ENCODE data around the gene PAXX. TPM values are rescaled to one million over a fixed set of nuclear protein-coding genes. Genes with fewer than 3 reads are reported as not detected.
A peak's percentile ranks its signal among the peaks of the same experiment; 100 is the strongest.

Gene PAXX
- total RNA-seq, 1 donor from 2014 or later, result 50.7 TPM

DNA sequence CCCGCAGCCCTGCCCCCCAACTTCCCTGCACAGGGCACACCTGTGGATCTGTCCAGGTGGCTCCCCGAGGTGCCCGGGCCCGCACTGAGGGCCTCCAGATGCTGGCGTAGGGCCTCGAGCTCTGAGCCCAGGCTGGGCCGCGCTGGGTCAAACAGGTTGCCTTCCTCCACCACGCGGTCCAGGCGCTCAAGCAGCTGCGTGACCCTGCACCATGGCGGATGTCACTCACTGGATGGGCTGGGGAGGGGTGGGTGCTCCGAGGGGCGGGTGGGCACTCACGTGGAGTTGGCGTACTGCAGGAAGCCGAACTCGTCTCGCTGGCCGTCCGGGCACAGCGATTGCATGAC lies 30.4 kb downstream of the PAXX start:
- peaks cover 4% of the 10 kb centered on the region for H3K9me3 Mint-ChIP-seq (ENCODE audit: unreplicated experiment)

DNA sequence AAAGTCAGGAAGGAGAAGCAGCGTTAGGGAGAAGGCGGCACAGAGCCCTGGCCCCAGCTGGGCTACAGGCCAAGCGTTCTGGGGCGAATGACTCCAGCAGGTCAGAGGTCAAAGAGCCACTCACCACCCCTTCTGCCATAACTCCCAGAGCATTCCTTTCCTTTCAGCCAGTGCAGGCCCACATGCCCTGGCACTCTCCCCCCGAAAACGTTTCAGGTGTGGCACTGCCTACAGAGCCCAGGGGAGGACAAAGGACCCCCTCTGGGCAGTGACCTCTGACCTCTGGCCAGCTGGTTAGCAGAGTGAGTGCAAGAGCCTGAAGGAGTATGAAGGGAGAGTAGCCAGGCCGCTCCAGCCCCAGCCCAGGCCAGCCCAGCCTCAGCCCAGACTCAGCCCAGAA lies 30.9 kb downstream of the PAXX start:
- TF ChIP-seq, protein P1, sequence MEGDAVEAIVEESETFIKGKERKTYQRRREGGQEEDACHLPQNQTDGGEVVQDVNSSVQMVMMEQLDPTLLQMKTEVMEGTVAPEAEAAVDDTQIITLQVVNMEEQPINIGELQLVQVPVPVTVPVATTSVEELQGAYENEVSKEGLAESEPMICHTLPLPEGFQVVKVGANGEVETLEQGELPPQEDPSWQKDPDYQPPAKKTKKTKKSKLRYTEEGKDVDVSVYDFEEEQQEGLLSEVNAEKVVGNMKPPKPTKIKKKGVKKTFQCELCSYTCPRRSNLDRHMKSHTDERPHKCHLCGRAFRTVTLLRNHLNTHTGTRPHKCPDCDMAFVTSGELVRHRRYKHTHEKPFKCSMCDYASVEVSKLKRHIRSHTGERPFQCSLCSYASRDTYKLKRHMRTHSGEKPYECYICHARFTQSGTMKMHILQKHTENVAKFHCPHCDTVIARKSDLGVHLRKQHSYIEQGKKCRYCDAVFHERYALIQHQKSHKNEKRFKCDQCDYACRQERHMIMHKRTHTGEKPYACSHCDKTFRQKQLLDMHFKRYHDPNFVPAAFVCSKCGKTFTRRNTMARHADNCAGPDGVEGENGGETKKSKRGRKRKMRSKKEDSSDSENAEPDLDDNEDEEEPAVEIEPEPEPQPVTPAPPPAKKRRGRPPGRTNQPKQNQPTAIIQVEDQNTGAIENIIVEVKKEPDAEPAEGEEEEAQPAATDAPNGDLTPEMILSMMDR (IDR thresholded peaks at IDR 0.05; ENCODE audit: partially characterized antibody, unreplicated experiment), result no peak
- Mint-ChIP-seq H3K9me3 (ENCODE audit: unreplicated experiment) (peaks cover 4% of the 10 kb centered on the region), H3K36me3 (ENCODE audit: unreplicated experiment) (no peaks in the 10 kb centered on the region), H3K27ac (ENCODE audit: unreplicated experiment) (no peak overlapping the region), H3K27me3 (ENCODE audit: unreplicated experiment) (peaks cover 4% of the 10 kb centered on the region), H3K4me3 (ENCODE audit: unreplicated experiment) (peak overlapping the region; percentile 38), H3K4me1 (ENCODE audit: low read depth, unreplicated experiment) (peaks cover 2% of the 10 kb centered on the region)
- no peak for DNase-seq

More for the DNA sequence above, 30.4 kb downstream of the PAXX start:
- peaks cover 2% of the 10 kb centered on the region for H3K4me1 Mint-ChIP-seq (ENCODE audit: low read depth, unreplicated experiment)
- DNase-seq, result no peak
- no peaks in the 10 kb centered on the region for H3K36me3 Mint-ChIP-seq (ENCODE audit: unreplicated experiment)
- TF ChIP-seq, protein P1 (IDR thresholded peaks at IDR 0.05; ENCODE audit: partially characterized antibody, unreplicated experiment), result no peak
- no peak overlapping the region for H3K4me3 Mint-ChIP-seq (ENCODE audit: unreplicated experiment)
- H3K27ac Mint-ChIP-seq (ENCODE audit: unreplicated experiment), result no peak overlapping the region
- peaks cover 4% of the 10 kb centered on the region for H3K27me3 Mint-ChIP-seq (ENCODE audit: unreplicated experiment)

DNA sequence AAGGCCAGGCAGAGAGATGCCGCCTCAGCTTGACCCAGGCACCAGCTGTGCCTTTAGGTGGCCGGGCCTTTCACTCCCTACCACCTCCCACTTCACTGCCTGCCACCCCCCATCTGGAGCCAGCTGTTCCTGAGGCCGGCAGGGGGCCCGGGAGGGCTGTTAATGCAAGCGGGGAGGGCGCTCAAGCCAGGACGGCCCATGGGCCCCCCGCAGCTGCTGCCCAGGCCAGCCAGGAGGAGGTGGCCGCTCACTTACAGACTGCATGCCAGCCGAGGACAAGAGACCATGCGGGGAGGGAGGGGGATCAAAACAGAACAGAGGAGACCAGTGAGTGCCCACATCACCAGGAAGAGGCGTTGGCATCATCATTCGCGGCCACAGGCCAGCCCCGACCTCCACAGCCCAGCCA lies 31.4 kb downstream of the PAXX start:
- no peaks in the 10 kb centered on the region for H3K36me3 Mint-ChIP-seq (ENCODE audit: unreplicated experiment)
- H3K27ac Mint-ChIP-seq (ENCODE audit: unreplicated experiment), result no peak overlapping the region
- H3K9me3 Mint-ChIP-seq (ENCODE audit: unreplicated experiment), result peaks cover 4% of the 10 kb centered on the region
- TF ChIP-seq, protein P1 (IDR thresholded peaks at IDR 0.05; ENCODE audit: partially characterized antibody, unreplicated experiment), result no peak
- peaks cover 2% of the 10 kb centered on the region for H3K4me1 Mint-ChIP-seq (ENCODE audit: low read depth, unreplicated experiment)
- H3K27me3 Mint-ChIP-seq (ENCODE audit: unreplicated experiment), result peaks cover 4% of the 10 kb centered on the region
- no peak for DNase-seq
- H3K4me3 Mint-ChIP-seq (ENCODE audit: unreplicated experiment), result no peak overlapping the region

DNA sequence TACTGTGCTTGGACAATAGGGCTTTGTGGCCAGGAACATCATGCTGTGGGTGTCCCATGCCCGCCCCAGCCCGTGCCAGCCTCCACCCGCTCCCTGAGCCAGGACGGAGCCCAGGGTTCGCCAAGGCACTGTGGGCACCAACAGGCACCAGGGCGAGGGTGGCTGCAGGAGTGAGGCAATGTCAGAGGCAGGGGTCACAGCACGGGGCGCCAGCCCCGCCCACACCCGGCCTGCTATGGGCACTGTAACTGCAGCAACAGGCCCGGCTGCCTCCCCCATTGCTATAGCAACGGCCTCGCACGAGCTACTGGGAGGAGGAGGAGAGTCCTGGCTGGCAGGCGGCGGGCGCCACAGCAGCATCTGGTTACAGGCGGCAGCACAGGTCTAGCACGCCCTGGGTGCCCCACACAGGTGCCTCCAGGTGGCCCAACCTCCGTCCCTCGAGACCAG lies 33.3 kb downstream of the PAXX start:
- H3K36me3 Mint-ChIP-seq (ENCODE audit: unreplicated experiment), result no peaks in the 10 kb centered on the region
- no peak overlapping the region for H3K4me3 Mint-ChIP-seq (ENCODE audit: unreplicated experiment)
- H3K4me1 Mint-ChIP-seq (ENCODE audit: low read depth, unreplicated experiment), result peaks cover 2% of the 10 kb centered on the region
- H3K27me3 Mint-ChIP-seq (ENCODE audit: unreplicated experiment), result peaks cover 10% of the 10 kb centered on the region
- peaks cover 4% of the 10 kb centered on the region for H3K9me3 Mint-ChIP-seq (ENCODE audit: unreplicated experiment)
- TF ChIP-seq, protein P1 (IDR thresholded peaks at IDR 0.05; ENCODE audit: partially characterized antibody, unreplicated experiment), result no peak
- no peak overlapping the region for H3K27ac Mint-ChIP-seq (ENCODE audit: unreplicated experiment)
- DNase-seq, result no peak

DNA sequence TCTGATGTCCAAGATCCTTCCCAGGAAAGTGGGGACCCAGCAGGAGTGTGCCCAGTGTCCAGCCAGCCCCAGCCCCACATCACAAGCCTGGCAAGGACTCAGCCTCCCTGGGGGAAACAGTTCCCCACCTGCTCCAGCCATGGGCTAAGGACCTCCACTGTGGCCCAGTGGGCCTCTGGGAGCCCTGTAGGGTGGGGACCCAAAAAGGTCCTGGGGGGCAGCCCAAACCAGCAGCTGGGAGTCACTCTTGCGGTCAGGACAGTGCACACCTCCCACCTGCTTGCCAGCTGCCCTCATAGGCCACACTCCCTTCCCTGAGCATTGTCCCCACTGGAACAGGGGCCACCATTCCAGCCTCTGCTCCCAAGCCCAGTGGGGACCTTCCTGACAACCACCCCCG lies 34.2 kb downstream of the PAXX start:
- no peak for DNase-seq
- Mint-ChIP-seq H3K4me3 (ENCODE audit: unreplicated experiment) (no peak overlapping the region), H3K9me3 (ENCODE audit: unreplicated experiment) (peaks cover 4% of the 10 kb centered on the region), H3K27ac (ENCODE audit: unreplicated experiment) (no peak overlapping the region), H3K4me1 (ENCODE audit: low read depth, unreplicated experiment) (peaks cover 2% of the 10 kb centered on the region), H3K27me3 (ENCODE audit: unreplicated experiment) (peaks cover 10% of the 10 kb centered on the region), H3K36me3 (ENCODE audit: unreplicated experiment) (no peaks in the 10 kb centered on the region)
- TF ChIP-seq, protein P1 (IDR thresholded peaks at IDR 0.05; ENCODE audit: partially characterized antibody, unreplicated experiment), result no peak
